HG03521 (cell line): Measurements from ENCODE around the gene SMIM36.
"Not testable (repeated sequence)": the region's sequence is repeated elsewhere in the genome, so short reads cannot be mapped to it uniquely, and the experiment has no call there.

Experiments used
- ATAC-seq: cut with Tn5 transposase; IDR thresholded peaks from one replicate; pipeline ENCODE4 v1.9.1; 2021; ENCODE audit warnings: mild to moderate bottlenecking, moderate library complexity; ENCODE audit not compliant: unreplicated experiment

The SMIM36 gene

DNA sequence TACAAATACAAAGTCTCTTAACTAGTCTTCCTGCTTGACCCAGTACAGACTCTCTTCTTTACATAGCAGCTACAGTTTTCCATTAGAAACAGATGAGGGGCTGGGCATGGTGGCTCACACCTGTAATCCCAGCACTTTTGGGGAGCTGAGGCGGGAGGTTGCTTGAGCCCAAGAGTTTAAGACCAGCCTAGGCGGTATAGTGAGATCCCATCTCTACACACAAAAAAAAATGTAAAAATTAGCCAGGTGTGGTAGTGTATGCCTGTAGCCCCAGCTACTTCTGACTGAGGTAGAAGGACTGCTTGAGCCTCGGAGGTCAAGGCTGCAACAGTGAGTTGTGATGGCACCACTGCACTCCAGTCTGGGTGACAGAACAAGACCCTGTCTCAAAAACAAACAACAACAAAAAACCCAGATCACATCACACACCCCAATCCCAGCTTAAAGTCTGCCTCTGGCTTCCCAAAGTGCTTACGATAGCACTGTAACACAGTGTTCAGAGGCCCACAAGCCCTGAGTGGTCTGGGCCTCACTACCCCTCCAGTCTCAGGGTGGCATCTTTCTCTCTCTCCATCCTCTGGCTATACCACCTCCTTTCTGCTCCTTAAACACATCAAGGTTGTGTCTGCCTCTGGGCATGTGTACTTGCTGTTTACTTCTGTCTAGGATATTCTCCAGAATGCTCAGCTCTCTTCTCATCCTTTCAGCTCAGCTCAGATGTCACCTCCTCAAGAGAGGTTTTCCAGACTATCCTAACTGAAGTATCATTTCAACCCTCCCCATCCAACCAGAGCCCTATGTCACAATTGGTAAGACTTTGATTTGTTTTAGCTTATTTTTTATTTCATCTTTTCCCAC, 93.6 kb downstream of the SMIM36 start:
- no peak for ATAC-seq

DNA sequence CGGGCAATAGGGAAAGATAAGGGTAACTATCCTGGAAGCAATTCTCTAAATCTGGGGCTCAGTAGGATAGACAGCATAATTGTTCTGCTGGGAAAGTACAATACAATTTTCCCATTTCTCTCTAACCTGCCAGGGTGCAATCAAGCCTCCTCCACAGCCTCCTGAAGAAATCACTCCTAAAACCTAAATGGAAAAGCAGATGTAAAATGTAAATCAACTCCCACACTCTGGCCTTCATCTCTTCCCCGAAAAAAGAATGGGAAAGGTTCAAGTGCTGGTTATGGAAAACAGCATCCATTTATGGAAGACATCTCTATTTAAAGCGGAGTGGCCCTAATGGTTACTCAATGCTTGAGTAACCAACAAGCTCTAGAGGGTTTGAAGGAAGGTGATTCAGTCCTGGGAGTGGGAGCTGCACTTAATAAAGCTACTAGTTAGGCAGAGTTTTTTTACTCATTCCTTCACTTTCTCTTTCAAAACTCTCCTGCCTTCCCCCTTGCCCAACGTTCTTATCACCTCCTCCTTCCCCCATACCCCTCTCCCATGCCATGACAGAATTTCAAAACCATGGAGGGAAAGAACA, 94.7 kb downstream of the SMIM36 start:
- no peak for ATAC-seq

DNA sequence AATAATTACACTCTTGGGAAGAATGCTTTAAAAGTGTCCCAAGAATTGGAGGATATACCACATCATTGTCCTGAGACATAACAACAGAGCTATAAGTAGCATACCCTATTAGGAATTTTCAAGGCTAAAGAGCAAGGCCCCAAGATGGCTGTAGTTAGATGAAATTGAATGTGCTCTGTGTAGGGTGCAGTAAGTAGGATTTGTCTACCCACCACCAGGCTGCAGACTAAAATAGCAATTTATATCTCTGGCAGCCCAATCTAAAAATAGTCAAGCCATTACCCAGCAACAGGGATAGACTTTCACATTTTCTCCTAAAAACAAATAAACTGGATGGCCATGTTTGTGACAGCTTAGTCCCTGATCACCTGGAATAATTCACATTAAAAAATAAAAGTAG, 95.3 kb downstream of the SMIM36 start:
- no peak for ATAC-seq

DNA sequence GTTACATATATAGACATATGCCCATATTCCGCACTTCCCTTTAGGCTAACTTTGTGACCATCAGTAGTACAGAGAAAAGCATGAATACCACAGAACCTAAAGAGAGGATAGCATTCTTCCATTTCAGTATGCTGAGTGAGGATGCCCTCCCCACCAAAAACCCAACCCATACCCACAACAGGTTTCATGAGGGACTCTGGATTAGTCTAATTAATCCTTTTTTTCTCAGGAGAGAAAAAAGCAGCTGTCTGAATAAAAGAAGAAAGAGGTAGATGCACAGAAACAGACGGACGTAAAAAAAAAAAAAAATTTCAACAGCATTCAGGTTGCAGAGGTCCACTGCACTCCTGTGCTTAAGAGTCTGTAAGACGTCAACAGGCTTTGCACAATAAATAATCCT, 96.3 kb downstream of the SMIM36 start:
- ATAC-seq = no peak

DNA sequence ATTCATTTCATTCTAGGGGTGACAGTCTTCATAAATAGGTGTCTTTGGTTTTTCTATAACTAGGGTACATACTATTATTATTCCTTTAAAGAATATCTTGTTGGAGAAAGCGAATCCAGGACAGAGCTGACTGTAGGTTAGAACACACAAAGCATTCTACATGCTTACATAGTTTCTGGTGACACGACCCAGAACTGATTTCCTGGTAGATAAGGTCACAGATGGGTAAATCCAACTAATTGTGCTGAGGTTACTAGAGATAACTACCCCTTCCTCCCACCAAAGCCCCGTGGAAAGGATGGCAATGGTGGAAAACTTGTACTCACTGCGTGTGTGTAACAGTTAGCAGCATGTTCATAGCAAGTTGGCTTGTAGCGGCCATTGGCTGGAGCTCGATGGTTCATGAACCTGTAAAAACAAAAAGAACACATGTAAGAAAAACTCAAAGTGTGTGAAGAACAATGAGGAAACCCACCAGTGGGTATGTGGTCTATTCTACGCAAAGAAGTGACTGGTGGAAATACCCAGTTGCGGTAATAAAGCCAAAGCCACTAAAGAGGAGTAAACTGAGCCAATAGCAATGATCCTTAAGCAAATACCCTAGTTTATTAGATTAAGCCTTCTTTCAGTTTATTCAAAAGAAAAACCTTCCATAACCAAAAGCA, 97.3 kb downstream of the SMIM36 start:
- no peak for ATAC-seq

DNA sequence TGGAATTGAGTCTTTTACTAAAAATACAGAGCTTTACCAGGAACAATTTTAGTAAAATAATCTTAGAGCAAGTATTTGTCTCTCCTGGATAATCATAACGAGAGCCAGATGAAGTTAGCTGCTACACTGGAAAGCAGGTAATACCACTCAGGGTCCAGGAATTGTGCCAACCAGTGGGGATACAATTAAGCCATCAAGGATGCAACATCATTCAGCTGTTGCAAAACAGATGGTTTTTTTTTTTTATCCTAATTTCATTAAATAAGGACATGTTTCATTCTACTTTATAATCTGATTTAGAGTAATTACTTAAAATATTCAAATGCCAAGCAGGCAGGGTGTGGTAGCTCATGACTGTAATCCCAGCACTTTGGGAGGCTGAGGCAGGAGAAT, 99.8 kb downstream of the SMIM36 start:
- ATAC-seq = no peak

DNA sequence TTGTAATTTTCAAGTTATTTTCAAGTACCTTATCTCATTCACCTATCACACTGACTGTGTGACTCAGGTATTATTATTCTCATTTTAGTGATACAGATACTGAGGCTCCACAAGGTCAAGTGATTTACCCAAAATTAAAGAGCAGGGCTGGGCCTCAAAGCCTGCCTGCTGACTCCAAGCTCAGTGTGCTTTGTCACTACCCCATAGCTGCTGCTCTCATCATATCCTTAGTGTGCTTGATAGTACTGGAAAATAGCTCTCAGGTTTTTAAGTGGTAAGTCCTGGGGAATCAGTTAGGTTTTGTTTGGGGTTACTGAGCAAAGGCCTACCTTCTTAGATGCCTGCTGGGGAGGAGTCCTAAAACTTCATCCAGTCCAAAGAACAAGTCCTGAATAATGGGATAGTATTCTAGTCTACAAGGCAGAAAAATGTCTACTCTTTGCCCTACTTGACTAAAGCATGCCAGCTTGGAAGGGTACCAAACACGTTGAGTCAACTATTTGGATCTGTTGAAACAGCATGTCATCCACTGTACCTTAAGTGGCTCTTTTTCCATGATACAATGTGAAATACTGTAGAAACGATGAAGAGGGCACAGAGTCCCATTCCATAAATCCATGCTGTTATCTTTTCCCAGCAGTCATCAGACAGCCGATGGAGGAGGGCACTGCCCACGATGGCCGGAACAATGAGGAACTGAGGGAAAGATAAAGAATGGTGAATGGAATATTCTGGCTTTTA, 100.4 kb downstream of the SMIM36 start:
- no peak for ATAC-seq

DNA sequence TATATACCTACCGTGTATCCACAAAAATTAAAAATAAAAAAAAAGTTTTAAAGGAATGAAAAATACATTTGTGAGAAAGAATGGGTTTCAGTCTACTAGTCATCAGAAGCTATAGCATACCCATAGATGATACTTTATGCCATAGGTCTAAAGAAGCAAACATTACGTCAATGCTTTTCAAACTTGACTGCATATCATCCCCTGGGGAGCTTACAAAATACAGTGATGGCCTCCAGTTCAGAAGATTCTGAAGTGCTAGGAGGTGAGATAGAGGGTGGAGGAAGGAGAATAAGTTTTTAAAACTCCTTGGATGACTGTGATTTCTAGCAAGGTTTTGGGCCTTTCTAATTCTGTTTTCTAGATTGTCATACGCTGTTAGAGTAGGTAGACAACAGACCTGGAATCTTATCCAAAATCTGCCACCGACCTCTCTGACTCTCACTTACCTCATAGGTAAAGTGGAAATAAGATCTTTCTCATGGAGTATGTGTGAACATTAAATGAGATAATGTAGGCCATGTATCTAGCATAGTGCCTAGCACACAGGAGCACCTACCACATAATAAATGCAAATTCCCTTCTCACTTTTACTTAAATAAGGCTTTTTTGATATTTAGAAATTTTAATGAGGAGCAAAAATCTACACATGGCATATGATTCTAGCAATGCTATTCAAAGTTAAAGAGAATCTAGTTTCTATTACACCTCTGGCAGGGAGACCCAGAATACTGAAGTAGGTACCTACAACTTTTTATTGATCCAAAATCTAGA, 102.0 kb downstream of the SMIM36 start:
- ATAC-seq = no peak

DNA sequence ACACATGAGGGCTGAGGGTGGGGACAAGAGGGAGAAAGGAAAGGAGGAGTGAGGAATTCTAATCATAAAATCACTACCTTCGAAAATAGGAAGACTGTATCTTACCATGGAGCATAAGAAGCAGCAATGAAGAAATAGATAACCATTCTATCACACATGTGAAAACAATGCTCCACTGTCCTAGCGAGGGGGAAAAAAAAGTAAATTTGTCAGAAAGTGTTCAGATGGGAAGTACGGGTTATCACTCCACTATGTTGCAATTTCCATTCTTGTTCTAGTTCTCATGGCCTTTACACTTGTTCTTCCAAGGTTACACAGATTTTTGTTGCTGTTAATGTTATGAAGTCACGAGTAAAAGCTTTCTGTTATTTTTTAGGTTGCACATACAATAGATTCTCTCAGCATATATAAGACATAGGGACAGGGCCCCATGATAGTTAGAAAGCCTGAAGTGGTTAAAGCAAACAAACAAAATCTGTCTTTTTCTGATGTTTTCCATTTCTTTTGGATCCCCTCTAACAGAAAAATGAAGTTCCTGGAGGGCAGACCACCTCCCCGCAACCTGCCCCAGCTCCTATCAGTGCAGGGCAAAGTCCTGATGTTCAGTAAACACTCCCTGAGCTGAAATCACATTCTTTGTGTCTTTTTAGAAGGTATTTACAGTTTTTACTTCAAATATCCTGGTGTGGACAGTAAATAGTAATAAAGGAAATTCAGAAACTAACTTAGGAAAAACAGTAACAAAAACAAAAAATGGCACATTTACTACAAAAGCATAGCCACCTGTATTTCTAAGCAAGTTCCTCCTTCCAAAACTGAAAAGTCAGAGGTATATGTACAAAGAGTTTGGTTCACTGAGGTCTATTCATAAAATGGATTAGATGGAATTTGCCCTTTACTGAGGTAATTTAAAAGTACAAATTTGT, 103.3 kb downstream of the SMIM36 start:
- ATAC-seq = no peak

DNA sequence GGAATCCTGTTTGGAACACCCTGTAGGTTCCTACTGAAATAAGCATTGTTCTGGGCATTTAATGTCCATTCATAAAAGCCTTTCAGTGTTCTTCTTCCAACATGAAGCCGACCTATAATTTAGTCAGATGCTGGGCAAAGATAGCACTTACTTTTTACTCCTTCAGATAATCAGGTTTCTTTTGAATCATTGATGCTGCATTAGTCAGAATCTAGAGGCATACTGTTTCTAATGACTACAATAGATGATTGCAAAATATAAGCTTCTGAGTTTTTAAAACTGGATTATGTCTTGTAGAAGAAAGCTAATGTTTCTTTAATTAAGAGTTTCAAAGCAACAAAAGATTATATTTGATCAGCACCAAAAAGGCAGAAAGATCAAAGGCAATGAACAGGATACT, 105.7 kb downstream of the SMIM36 start:
- ATAC-seq = no peak

DNA sequence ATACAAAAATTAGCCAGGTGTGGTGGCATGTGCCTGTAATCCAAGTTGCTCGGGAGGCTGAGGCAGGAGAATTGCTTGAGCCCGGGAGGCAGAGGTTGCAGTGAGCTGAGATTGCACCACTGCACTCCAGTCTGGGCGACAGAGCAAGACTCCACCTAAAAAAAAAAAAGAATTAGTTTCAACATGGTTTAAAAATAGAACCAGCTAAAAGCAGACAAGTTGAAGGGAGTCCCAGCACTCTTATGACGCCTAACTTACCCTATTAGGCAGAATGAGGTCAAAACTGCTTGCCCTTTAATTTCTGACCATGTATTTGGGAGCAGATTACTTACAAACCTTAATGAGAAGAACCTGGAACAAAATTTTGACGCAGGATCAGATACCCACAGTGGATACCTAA, 107.1 kb downstream of the SMIM36 start:
- not testable (repeated sequence) for ATAC-seq

DNA sequence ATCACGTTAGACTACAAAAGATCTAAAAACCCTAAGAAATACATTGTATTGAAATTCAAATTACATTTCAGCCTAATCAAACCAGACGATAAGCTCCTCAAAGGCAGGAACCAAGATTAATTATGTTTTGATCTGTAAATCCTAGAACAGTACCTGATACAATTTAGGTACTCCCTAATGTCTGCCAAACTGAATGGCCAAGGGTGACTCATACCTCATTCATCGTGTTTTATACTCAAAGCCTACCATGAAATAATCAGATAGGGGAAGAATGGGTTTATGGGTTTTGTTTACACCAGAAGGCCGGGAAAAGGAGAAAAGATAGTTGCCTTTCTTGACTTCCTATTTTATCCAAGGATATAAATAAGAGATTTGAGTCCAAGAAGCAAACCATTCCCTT, 108.9 kb downstream of the SMIM36 start:
- ATAC-seq = no peak
